KBM-7 (cell line): ENCODE data around the gene FMN2.
"Not testable (repeated sequence)": the region's sequence is repeated elsewhere in the genome, so short reads cannot be mapped to it uniquely, and the experiment has no call there.

Experiments used
- DNase-seq: peaks from one replicate; pipeline ENCODE4 v3.0.0-alpha.2; 2015
- in situ Hi-C: fragments of 300-500 bp; cut with MboI; formaldehyde crosslinking; loops from 2 replicates; pipeline ENCODE4 v1.14.3; 2020; ENCODE audit warnings: low sequenced_read_pairs, low pct_unique_long_range_greater_than_20kb, mixed read lengths

FMN2 gene

GRCh38 chr1:240235521-240236288, 144.0 kb downstream of the FMN2 start:
- in situ Hi-C loops: no loop called here

GRCh38 chr1:240237305-240237721, 145.6 kb downstream of the FMN2 start:
- in situ Hi-C loops: no loop called here
- no peak for DNase-seq

More at GRCh38 chr1:240235521-240236288, 144.0 kb downstream of the FMN2 start:
- DNase-seq: no peak

- no peak for DNase-seq
- in situ Hi-C loops: no loop called here
Measured at GRCh38 chr1:240239309-240239708, 147.6 kb downstream of the FMN2 start.

GRCh38 chr1:240241278-240241677, 149.6 kb downstream of the FMN2 start:
- in situ Hi-C loops: no loop called here

GRCh38 chr1:240242601-240243144, 151.0 kb downstream of the FMN2 start:
- in situ Hi-C loops: no loop called here
- no peak for DNase-seq

More at GRCh38 chr1:240241278-240241677, 149.6 kb downstream of the FMN2 start:
- no peak for DNase-seq

GRCh38 chr1:240244968-240245628, 153.4 kb downstream of the FMN2 start:
- no peak for DNase-seq
- in situ Hi-C loops: no loop called here

- in situ Hi-C loops: no loop called here
- DNase-seq: no peak
Measured at GRCh38 chr1:240245629-240246020, 153.9 kb downstream of the FMN2 start.

- in situ Hi-C loops: no loop called here
- DNase-seq: no peak
Measured at GRCh38 chr1:240247899-240248298, 156.2 kb downstream of the FMN2 start.

- in situ Hi-C loops: no loop called here
- DNase-seq: no peak
Measured at GRCh38 chr1:240254006-240254405, 162.3 kb downstream of the FMN2 start.

GRCh38 chr1:240254778-240255291, 163.2 kb downstream of the FMN2 start:
- in situ Hi-C loops: no loop called here
- DNase-seq: no peak

- DNase-seq: no peak
- in situ Hi-C loops: no loop called here
Measured at GRCh38 chr1:240255922-240256321, 164.2 kb downstream of the FMN2 start.

- DNase-seq: no peak
- in situ Hi-C loops: no loop called here
Measured at GRCh38 chr1:240256836-240257503, 165.3 kb downstream of the FMN2 start.

- in situ Hi-C loops: no loop called here
- no peak for DNase-seq
Measured at GRCh38 chr1:240258910-240259309, 167.2 kb downstream of the FMN2 start.

GRCh38 chr1:240264494-240264893, 172.8 kb downstream of the FMN2 start:
- in situ Hi-C loops, DNase-seq: not testable (repeated sequence)

GRCh38 chr1:240271081-240271480, 179.4 kb downstream of the FMN2 start:
- in situ Hi-C loops: no loop called here
- no peak for DNase-seq

- in situ Hi-C loops: no loop called here
- no peak for DNase-seq
Measured at GRCh38 chr1:240274569-240274968, 182.9 kb downstream of the FMN2 start.

- in situ Hi-C loops, DNase-seq: not testable (repeated sequence)
Measured at GRCh38 chr1:240275219-240275618, 183.5 kb downstream of the FMN2 start.

GRCh38 chr1:240278082-240278481, 186.4 kb downstream of the FMN2 start:
- in situ Hi-C loops: no loop called here
- DNase-seq: no peak

GRCh38 chr1:240280560-240281322, 189.1 kb downstream of the FMN2 start:
- DNase-seq: no peak
- in situ Hi-C loops: no loop called here
